ENCODE measurements around the gene FAM89B.
"Not testable (repeated sequence)": the region's sequence is repeated elsewhere in the genome, so short reads cannot be mapped to it uniquely, and the experiment has no call there.

The FAM89B gene

DNA sequence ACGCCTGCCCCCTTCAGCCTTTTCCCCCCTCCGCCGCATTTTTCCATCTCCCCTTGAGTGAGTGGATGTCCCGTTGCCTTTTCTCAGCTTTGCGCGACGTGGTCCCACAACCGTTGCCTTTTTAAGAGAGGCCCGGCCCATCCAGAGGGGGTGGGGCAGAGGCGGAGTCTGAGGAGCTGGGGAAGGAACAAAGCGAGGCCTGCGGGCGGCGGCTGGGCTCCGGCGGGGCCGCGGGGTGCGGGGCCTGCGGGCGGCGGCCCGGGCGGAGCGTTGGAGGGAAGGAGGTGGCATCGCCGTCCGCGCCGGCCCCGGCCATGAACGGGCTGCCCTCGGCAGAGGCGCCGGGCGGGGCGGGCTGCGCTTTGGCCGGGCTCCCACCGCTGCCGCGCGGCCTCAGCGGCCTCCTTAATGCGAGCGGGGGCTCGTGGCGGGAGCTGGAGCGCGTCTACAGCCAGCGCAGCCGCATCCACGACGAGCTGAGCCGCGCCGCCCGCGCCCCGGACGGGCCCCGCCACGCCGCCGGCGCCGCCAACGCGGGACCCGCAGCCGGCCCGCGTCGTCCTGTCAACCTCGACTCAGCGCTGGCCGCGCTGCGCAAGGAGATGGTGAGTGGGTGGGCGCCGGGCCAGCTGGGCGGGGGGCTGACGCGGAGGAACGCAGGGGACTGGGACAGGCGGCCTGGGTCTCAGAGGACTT lies at the start of gene FAM89B:
FAM89B (plus strand) TSS at position 183 of the 696 bp plus-strand sequence; CDS start at position 315, 132 bp downstream.
- Histone ChIP-seq H3K4me1 (ENCODE audit: insufficient read depth, low read length) (peaks cover 79% of the 10 kb centered on the region), H3K27ac (ENCODE audit: low read length) (peak within 1 kb of the TSS; percentile 65), H3K27me3 (ENCODE audit: insufficient read depth, low read length, poor library complexity) (no peaks in the 10 kb centered on the region), H3K9me3 (ENCODE audit: insufficient read depth, low read length, severe bottlenecking) (no peaks in the 10 kb centered on the region), H3K9ac (ENCODE audit: low read depth, low read length) (peak within 1 kb of the TSS; percentile 92), H3K4me3 (ENCODE audit: low read depth in 1 of 2, low read length in 2 of 2) (peak within 1 kb of the TSS; percentile 84; a peak in 3 of 4 replicates), H4K20me1 (ENCODE audit: insufficient read depth, low read length) (peaks cover 39% of the 10 kb centered on the region), H3K79me2 (ENCODE audit: insufficient read depth, low read length) (peaks cover 75% of the 10 kb centered on the region), H2AFZ (ENCODE audit: low read depth, low read length) (0 out of 2 replicates have a peak within 1 kb of the TSS, but pooled peaks have one; percentile 27), H3K36me3 (ENCODE audit: insufficient read depth, low read length) (peaks cover 22% of the 10 kb centered on the region), H3K4me2 (ENCODE audit: insufficient read depth, low read length) (peak within 1 kb of the TSS; percentile 98)
- TF ChIP-seq, protein P1, sequence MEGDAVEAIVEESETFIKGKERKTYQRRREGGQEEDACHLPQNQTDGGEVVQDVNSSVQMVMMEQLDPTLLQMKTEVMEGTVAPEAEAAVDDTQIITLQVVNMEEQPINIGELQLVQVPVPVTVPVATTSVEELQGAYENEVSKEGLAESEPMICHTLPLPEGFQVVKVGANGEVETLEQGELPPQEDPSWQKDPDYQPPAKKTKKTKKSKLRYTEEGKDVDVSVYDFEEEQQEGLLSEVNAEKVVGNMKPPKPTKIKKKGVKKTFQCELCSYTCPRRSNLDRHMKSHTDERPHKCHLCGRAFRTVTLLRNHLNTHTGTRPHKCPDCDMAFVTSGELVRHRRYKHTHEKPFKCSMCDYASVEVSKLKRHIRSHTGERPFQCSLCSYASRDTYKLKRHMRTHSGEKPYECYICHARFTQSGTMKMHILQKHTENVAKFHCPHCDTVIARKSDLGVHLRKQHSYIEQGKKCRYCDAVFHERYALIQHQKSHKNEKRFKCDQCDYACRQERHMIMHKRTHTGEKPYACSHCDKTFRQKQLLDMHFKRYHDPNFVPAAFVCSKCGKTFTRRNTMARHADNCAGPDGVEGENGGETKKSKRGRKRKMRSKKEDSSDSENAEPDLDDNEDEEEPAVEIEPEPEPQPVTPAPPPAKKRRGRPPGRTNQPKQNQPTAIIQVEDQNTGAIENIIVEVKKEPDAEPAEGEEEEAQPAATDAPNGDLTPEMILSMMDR (IDR thresholded peaks at IDR 0.05; ENCODE audit: borderline replicate concordance, extremely low read depth, low read length, poor library complexity, severe bottlenecking), result no peak
- no peak for TF ChIP-seq EZH2 (IDR thresholded peaks at IDR 0.05; ENCODE audit: borderline replicate concordance, low read depth, low read length, severe bottlenecking)
- DNase-seq (peak; percentile 94), ATAC-seq (ENCODE audit: insufficient read depth, low read depth) (peak; percentile 31)

DNA sequence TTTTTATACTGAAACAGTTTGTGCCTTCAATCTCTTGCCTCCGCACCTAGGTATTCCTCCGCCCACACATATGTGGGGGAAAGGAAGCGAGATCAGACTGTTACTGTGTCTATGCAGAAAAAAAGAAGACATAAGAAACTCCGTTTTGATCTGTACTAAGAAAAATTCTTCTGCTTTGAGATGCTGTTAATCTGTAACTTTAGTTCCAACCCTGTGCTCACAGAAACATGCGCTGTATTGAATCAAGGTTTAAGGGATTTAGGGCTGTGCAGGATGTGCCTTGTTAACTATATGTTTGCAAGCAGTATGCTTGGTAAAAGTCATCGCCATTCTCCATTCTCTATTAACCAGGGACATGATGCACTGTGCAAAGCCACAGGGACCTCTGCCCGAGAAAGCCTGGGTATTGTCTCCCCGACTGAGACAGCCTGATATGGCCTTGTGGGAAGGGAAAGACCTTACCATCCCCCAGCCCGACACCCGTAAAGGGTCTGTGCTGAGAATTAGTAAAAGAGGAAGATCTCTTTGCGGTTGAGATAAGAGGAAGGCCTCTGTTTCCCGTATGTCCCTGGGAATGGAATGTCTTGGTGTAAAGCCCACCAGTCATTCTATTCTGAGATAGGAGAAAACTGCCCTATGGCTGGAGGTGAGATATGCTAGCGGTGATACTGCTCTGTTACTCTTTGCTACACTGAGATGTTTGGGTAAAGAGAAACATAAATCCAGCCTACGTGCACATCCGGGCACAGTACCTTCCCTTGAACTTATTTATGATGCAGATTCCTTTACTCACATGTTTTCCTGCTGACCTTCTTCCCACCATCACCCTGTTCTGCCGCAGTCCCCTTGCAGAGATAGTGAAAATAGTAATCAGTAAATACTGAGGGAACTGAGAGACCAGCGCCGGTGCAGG lies 49.4 kb upstream of the FAM89B start:
- not testable (repeated sequence) for H3K9ac ChIP-seq (ENCODE audit: low read depth, low read length)

DNA sequence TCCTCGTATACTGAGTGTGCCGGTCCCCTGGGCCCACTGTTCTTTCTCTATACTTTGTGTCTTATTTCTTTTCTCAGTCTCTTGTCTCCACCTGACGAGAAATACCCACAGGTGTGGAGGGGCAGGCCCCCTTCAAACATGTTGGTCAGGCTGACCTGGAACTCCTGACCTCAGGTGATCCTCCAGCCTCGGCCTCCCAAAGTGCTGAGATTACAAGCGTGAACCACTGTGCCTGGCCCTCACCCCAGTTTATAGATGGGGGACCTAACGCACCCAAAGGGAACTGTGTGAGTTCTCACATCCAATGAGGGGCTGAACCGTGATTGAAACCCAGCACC lies 48.7 kb upstream of the FAM89B start:
- H4K20me1 ChIP-seq (ENCODE audit: insufficient read depth, low read length), result peaks cover 20% of the 10 kb centered on the region
- not testable (repeated sequence) for H3K4me3 ChIP-seq (ENCODE audit: low read depth in 1 of 2, low read length in 2 of 2); DNase-seq; ATAC-seq (ENCODE audit: insufficient read depth, low read depth); H3K27me3 ChIP-seq (ENCODE audit: insufficient read depth, low read length, poor library complexity); H3K9ac ChIP-seq (ENCODE audit: low read depth, low read length); H3K27ac ChIP-seq (ENCODE audit: low read length); H2AFZ ChIP-seq (ENCODE audit: low read depth, low read length); H3K9me3 ChIP-seq (ENCODE audit: insufficient read depth, low read length, severe bottlenecking)
- peaks cover 23% of the 10 kb centered on the region for H3K4me1 ChIP-seq (ENCODE audit: insufficient read depth, low read length)
- H3K4me2 ChIP-seq (ENCODE audit: insufficient read depth, low read length), result 0 out of 2 replicates have a peak overlapping the region, but pooled peaks have one; percentile 79
- H3K36me3 ChIP-seq (ENCODE audit: insufficient read depth, low read length), result peaks cover 23% of the 10 kb centered on the region
- peaks cover 20% of the 10 kb centered on the region for H3K79me2 ChIP-seq (ENCODE audit: insufficient read depth, low read length)

More for the DNA sequence above, 49.4 kb upstream of the FAM89B start:
- not testable (repeated sequence) for H3K27ac ChIP-seq (ENCODE audit: low read length); H2AFZ ChIP-seq (ENCODE audit: low read depth, low read length); H3K27me3 ChIP-seq (ENCODE audit: insufficient read depth, low read length, poor library complexity); ATAC-seq (ENCODE audit: insufficient read depth, low read depth); H3K4me3 ChIP-seq (ENCODE audit: low read depth in 1 of 2, low read length in 2 of 2); H3K9me3 ChIP-seq (ENCODE audit: insufficient read depth, low read length, severe bottlenecking); DNase-seq; H3K4me2 ChIP-seq (ENCODE audit: insufficient read depth, low read length)
- H3K79me2 ChIP-seq (ENCODE audit: insufficient read depth, low read length), result peaks cover 20% of the 10 kb centered on the region
- peaks cover 20% of the 10 kb centered on the region for H4K20me1 ChIP-seq (ENCODE audit: insufficient read depth, low read length)
- peaks cover 20% of the 10 kb centered on the region for H3K36me3 ChIP-seq (ENCODE audit: insufficient read depth, low read length)
- H3K4me1 ChIP-seq (ENCODE audit: insufficient read depth, low read length), result peaks cover 23% of the 10 kb centered on the region

DNA sequence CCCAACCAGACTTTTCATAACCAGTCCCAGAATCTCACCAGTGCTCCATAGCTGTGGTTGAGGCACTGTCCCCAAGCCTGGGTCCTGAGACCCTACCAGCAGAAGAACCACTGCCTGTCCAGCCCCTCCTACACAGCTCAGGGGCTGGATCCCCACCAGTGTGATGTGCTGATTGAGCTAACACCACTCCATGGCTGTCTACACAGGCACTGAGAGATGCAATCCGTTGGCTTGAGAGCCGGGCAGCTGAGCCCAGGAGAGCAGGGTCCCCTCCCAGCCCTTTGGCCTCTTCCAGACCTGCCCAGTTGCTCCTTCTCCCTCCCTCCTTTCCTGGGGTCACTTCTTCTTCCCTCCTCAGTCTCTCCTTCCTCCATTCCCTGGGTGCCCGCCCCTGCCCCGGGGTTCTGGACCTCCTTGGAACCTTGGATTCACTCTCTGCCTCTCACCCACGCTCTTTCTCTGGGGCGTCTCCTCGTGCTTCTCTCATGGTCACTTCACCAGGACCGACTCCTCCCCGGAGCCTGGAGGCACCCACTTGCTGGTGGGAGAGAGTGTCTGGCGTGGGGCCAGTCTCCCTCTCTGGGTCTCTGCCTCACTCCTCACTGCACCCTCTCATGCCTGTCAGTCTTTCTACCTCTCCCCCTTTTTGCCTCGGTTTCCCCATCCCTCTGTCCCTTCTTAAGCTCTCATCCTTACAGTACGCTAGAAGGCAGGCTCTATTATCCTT lies 48.2 kb upstream of the FAM89B start:
- ATAC-seq (ENCODE audit: insufficient read depth, low read depth) (peak; percentile 52), DNase-seq (no peak)
- H2AFZ ChIP-seq (ENCODE audit: low read depth, low read length), result peak overlapping the region; percentile 63
- H3K79me2 ChIP-seq (ENCODE audit: insufficient read depth, low read length), result peaks cover 20% of the 10 kb centered on the region
- H3K9ac ChIP-seq (ENCODE audit: low read depth, low read length), result peak overlapping the region; percentile 43
- peak overlapping the region in 1 of 2 experiments; percentile 53; a peak in 2 of 4 replicates for H3K4me3 ChIP-seq (ENCODE audit: low read depth in 1 of 2, low read length in 2 of 2)
- H4K20me1 ChIP-seq (ENCODE audit: insufficient read depth, low read length), result peaks cover 20% of the 10 kb centered on the region
- H3K27me3 ChIP-seq (ENCODE audit: insufficient read depth, low read length, poor library complexity), result peaks cover 7% of the 10 kb centered on the region
- H3K9me3 ChIP-seq (ENCODE audit: insufficient read depth, low read length, severe bottlenecking), result no peaks in the 10 kb centered on the region
- H3K27ac ChIP-seq (ENCODE audit: low read length), result 0 out of 2 replicates have a peak overlapping the region, but pooled peaks have one; percentile 12
- H3K36me3 ChIP-seq (ENCODE audit: insufficient read depth, low read length), result peaks cover 23% of the 10 kb centered on the region
- H3K4me1 ChIP-seq (ENCODE audit: insufficient read depth, low read length), result peaks cover 23% of the 10 kb centered on the region
- TF ChIP-seq, protein P1 (IDR thresholded peaks at IDR 0.05; ENCODE audit: borderline replicate concordance, extremely low read depth, low read length, poor library complexity, severe bottlenecking), result no peak
- no peak for TF ChIP-seq EZH2 (IDR thresholded peaks at IDR 0.05; ENCODE audit: borderline replicate concordance, low read depth, low read length, severe bottlenecking)
- H3K4me2 ChIP-seq (ENCODE audit: insufficient read depth, low read length), result peak overlapping the region; percentile 79

All from DND-41 (cell line).